GM19372 (cell line): ENCODE data around the gene HES5.

Source experiments
- ATAC-seq: cut with Tn5 transposase; IDR thresholded peaks from one replicate; pipeline ENCODE4 v1.9.1; 2021; ENCODE audit warnings: mild to moderate bottlenecking, low read depth, moderate library complexity; ENCODE audit not compliant: unreplicated experiment

Gene HES5

DNA sequence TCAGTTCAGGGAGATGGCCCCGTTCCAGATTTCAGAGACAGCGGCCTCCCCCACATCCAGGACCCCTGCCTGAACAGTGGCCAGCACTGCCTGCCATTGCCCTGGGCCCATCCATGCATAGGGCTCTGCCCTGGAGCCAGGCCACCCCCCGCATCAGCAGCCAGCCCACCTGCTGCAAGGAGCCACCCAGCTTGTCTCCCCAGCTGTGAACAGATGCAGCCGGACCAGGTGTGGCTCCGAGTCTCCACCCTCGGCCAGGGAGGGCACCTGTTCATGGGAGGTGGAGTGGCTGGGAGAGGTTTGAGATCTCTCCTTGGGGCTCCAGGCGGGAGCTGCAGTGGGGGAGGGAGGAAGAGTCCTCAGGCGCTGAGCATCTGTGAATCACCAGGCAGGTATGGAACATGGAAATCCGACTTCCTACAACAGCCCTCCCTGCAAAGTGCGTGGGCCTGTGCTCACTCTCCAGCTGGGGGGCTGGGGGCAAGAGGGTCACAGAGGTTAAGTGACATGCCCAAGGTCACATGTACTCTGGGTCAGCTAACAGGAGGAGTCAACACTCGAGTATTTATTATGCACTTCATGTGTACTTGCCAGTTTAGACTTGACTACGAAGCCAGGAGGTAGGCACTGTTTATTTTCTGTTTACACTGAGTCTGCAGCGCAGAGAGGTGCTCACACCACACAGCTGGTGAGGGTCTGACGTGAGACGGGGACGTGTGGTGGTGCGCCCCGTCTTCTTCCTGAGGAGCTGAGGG lies 4.8 kb upstream of the HES5 start:
- no peak for ATAC-seq

DNA sequence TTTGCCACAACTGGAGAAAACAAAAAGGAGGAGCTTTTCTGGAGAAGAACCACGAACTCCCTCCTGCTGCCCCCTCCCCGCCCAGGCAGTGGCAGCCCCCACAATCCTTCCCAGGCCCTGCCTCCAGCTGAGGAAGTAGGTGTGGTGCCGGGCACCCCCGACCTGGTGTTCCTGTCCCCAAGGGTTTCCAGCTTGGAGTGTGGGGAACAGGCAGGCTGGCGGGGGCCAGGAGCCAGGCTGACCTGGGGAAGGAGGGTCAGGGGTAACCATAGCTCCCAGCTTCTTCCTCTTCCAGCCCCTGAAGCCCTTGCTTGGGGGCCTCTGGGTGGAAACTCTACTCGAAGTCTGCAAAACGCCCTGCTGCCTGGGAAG lies 4.2 kb upstream of the HES5 start:
- no peak for ATAC-seq

GRCh38 chr1:2533365-2533764 lies 3.3 kb upstream of the HES5 start:
- ATAC-seq, result no peak

GRCh38 chr1:2532485-2533160 lies 2.6 kb upstream of the HES5 start:
- ATAC-seq, result no peak

DNA sequence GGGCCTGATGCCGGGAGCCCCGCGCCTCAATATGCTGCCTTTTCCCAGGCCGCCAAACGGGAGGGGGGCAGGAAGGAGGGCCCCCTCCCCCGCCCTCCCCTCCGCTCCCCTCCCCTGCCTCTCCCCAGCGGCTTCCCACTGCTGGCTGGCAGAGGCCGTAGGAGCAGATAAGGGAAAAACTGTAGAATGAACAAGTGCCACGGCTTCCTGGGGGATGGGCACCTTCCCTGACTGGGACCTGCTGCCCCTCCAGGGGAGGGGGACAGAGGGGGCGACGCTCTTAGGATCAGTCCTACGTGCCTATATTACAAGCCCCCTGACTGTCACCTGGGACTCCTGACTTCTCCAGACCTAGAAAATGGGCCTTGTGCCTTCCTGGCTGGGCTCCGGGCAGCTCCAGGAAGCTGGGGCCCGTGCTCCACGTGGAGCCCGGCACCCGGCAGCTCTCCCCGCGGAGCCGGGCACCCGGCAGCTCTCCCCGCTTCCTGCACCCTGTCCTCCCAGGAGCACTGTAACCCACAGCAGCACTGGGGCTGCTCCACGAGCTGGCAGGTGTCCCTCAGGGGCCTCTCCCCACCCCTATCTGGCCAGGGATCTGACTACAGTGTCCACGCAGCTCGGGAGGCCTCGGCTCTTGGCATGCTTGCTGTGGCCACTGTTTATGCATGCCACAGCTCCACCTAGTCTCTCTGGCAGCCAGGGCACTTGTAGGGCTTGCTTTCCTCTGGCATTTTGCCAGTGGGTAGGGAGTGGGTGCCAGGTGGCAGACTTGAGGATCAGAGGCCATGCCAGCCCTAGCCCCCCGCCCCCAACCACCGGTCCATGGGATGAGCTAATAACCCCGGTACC lies 674 bp upstream of the HES5 start:
- no peak for ATAC-seq

GRCh38 chr1:2528966-2529783 lies 888 bp downstream of the HES5 start:
- no peak for ATAC-seq

GRCh38 chr1:2528611-2528965 lies 1.5 kb downstream of the HES5 start:
- ATAC-seq, result no peak

GRCh38 chr1:2528016-2528415 lies 2.0 kb downstream of the HES5 start:
- no peak for ATAC-seq

DNA sequence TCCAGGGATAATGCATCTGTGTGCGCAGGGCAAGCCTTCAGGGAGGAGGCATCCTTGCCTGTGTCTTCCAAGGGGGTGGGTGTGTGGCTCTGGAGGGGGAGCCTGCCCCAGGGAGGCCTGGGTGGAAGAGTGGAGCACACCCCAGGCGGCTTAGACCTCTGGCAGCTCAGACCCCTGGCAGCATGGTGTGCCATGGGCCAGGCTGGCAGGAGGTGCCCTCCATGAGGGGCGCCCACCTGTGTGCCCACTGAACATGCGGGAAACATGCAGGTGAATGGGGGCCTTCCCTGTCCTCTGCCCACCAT lies 2.6 kb downstream of the HES5 start:
- ATAC-seq, result no peak

DNA sequence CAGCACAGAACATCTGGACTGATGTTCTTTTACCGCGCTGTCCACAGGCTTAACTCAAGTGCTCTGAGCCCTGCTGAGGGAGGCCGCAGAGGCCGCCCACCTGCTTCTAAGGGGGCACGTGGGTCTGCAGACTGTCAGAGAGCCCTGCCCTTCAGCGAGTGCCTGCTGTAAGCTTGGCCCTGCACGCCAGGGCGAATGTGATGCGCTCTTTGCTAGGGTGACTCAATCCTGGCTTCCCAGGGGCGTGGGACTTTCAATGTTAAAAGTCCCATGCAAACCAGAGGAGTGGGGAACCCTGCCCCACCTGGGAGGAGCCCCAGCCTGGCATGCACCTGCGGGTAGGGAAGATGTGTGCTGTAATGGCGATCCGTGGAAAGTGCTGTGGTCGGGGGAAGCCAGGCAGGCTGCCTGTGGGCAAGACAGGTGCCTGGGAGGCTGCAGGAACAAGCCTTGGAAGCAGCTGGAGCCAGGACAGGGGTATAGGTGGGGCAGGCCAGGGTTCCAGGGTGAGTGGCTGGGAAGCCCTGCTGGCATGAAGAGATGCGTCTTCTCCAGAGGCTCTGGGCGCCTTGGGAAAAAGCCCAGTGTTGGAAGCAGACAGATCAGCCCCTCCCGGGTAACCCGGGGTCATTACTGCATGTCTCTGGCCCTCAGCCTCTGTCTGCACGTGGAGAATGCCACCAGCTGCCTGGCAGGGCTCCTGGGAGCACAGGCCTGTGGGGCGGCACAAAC lies 3.1 kb downstream of the HES5 start:
- peak; percentile 21 for ATAC-seq

DNA sequence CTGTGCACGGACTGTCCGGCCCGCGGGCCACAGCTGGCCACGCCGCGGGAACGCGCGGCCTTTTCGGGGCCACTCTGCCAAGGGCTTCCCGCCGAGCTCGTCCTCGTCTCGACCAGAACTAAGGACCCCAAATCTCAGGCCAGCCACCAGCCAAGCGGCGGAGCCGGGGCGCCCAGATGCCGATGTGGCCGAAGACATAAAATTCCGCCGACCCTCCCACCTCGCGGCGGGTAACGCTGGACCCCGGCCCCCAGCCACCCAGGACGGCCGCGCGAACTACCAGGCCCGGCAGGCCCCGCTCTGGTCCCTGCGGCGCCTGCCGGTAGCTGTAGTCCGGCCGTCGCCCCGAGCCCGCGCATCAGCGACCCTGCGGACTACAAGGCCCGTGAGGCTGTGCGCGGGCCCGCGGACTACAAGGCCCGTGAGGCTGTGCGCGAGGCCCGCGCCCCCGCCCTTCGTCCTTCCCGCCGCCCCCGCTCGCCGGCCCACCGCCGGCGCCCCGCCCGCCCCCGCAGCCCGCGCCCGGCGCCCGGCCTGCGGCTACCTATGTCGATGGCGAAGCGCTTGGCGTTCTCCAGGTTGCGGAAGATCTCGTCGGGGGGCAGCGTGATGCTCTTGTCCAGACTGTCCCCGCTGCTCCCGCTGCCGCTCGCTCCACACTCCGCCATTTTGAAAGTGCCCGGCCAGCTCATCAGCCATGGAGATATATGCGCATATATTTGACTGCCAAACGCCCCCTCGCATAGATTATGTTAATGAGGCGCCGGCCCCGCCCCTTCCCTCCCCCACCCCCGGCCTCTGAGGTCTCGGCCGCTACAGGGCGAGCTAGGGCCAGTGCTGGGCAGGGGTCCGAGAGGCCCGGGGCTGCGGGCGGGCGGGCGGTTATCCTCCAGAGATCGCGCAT lies 3.9 kb downstream of the HES5 start, which contains the start of gene PANK4:
TSS of gene PANK4 (minus strand) at position 677 of the 904 bp plus-strand sequence. CDS start at position 668, 9 bp downstream.
- peak; percentile 83 for ATAC-seq

DNA sequence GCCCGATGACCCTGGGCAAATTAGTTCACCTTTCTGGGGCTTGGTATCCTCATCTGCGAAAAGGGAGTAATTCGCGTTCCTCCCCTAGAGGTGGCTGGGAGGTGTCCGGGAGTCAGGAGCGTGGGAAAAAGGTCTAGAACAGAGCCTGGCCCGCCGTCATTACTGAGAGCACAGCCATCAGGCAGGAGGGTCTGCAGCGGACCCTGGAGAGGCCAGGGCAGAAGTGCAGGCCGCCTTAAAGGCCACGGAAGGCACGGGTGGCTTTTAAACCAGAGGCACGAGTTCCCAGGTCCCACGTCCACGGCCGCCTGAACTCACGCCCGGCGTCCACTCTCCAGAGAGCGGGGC lies 4.5 kb downstream of the HES5 start:
- ATAC-seq, result no peak

DNA sequence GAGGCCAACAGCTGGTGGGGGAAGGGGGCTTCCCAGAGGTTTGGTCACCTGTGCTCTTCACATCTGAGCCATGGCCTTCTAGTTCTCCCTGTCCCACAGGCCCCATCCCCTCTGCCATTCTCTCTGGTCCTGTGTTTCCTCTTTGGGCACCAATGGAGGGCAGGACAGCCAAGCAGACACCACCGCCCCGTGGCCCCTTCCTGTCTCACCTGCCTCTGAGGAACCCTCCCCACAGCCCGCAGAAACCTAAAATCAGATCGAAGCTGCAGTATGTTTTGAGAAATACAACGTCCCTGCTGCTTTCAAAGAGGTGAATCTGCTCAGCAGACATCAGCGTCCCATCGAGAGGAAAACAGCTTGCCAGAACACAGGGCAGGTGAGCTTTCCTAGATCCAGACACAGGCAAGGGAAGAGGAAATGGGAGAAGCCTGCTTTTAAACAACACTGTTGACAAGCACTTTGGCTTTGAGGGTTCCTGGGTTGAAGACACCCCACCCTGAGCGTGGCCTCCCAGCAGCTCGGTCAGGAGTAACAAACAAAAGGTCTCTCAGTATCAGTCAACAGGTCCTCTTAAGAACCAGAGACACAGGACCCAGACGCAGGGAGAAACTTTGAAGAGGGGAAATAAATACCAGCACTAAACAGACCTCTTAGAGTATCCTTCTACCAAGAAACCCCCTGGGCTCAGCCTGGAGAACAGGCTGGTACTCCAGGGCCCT lies 6.0 kb downstream of the HES5 start:
- no peak for ATAC-seq

GRCh38 chr1:2523191-2523890 lies 6.7 kb downstream of the HES5 start:
- no peak for ATAC-seq

- ATAC-seq, result no peak
These were observed 7.8 kb downstream of the HES5 start for GRCh38 chr1:2522230-2522629.

- no peak for ATAC-seq
These were observed 9.3 kb downstream of the HES5 start for GRCh38 chr1:2520806-2521205.

- ATAC-seq, result no peak
These were observed 9.9 kb downstream of the HES5 start for GRCh38 chr1:2520206-2520605.

DNA sequence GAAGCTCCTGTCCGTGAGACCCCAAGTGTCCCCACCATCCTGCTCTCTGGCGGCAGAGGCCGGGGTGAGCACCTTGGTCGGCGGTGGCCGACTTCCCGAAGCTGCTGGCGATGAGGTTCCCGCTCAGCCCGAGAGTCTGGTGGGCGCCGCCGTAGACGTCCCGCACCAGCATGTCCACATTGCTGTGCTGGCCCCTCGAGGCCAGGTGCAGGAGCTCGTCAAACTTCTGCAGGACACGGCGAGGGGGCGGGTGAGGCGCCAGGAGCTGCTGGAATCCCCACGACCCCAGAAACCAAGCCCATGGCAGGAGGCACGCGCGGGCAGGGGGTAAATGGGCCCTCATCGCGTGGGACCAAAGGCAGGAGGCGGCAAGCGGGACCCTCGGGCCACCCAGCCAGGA lies 10.3 kb downstream of the HES5 start:
- ATAC-seq, result no peak
